Measurements from ENCODE around the gene DCC.

GRCh38 chr18:53004798-53005197 is 664.8 kb downstream of the DCC start:
- TF ChIP-seq CTCF (IDR thresholded peaks at IDR 0.05) (no peak), POLR2A (IDR thresholded peaks at IDR 0.05) (no peak)

All from testis (tissue), 2 donors.